Esophagus muscularis mucosa (tissue), 3 donors: ENCODE results near the gene TFAP2E.

ENCODE experiments used
- POLR2A ChIP-seq: fragments of 450-650 bp; IDR thresholded peaks from one replicate; pipeline ENCODE4 v1.6.1; 2017; ENCODE audit warnings: antibody characterized with exemption, moderate library complexity, mild to moderate bottlenecking, low read depth
- POLR2AphosphoS5 ChIP-seq, 2 donors: sonication (generic); formaldehyde crosslinking; IDR thresholded peaks; one replicate each; pipeline ENCODE4 v1.6.1; 2017; ENCODE audit warnings: antibody characterized with exemption in 2 of 2
- TF ChIP-seq, protein P1 (sequence below), 3 experiments: fragments of 200-600 bp in 2 of 3; fragments of 450-650 bp in 1 of 3; sonication (generic) in 2 of 3; IDR thresholded peaks; one replicate each; pipeline ENCODE4 v1.5.1; 2017 to 2019; ENCODE audit warnings: antibody characterized with exemption in 3 of 3, mild to moderate bottlenecking in 2 of 3, moderate library complexity in 1 of 3

GRCh38 chr1:35600593-35600992, 27.5 kb downstream of the TFAP2E start:
- TF ChIP-seq, protein P1, sequence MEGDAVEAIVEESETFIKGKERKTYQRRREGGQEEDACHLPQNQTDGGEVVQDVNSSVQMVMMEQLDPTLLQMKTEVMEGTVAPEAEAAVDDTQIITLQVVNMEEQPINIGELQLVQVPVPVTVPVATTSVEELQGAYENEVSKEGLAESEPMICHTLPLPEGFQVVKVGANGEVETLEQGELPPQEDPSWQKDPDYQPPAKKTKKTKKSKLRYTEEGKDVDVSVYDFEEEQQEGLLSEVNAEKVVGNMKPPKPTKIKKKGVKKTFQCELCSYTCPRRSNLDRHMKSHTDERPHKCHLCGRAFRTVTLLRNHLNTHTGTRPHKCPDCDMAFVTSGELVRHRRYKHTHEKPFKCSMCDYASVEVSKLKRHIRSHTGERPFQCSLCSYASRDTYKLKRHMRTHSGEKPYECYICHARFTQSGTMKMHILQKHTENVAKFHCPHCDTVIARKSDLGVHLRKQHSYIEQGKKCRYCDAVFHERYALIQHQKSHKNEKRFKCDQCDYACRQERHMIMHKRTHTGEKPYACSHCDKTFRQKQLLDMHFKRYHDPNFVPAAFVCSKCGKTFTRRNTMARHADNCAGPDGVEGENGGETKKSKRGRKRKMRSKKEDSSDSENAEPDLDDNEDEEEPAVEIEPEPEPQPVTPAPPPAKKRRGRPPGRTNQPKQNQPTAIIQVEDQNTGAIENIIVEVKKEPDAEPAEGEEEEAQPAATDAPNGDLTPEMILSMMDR (IDR thresholded peaks at IDR 0.05): no peak
- TF ChIP-seq POLR2AphosphoS5 (IDR thresholded peaks at IDR 0.05) (no peak), POLR2A (no peak)
